ENCODE results near the gene PLPP3. TPM values are rescaled to one million over a fixed set of nuclear protein-coding genes. Genes with fewer than 3 reads are reported as not detected.

PLPP3 gene
- total RNA-seq, 2 experiments from 2014 or later, result not detected

DNA sequence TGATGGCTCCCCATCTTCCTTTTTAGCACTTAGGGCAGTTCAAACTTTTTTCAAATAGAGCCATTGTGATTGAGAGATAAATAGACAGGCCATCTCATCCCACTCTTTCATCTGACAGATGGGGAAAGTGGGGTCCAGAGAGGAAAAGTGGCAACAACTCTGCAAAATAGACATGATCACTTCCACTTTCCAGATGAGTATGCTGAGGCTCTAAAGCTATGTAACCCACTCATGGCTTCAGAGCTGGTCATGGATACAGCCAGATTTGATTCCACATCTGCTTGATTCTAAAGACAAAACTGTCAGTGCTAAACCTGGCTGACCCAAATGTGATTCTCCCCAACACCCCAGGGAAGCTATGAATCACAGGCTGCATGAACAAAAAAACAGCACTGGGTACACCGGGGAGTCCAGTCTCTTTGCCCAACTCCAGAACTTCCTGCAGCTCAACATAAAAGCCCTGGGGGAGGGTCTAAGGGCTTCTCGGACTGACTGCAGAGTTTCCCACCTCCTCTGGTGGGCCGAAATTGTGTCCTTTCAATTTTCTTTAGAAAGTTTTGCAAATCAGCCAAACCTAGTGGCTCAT is 59.3 kb downstream of the PLPP3 start:
- Mint-ChIP-seq H3K4me3 (no peak overlapping the region), H3K36me3 (ENCODE audit: low read depth) (no peaks in the 10 kb centered on the region), H3K4me1 (ENCODE audit: low read depth) (no peaks in the 10 kb centered on the region), H3K27ac (no peak overlapping the region), H3K9me3 (no peaks in the 10 kb centered on the region), H3K27me3 (no peaks in the 10 kb centered on the region)
- ChIA-PET POLR2A (no interaction called here), CTCF (no interaction called here)
- TF ChIP-seq, protein P1, sequence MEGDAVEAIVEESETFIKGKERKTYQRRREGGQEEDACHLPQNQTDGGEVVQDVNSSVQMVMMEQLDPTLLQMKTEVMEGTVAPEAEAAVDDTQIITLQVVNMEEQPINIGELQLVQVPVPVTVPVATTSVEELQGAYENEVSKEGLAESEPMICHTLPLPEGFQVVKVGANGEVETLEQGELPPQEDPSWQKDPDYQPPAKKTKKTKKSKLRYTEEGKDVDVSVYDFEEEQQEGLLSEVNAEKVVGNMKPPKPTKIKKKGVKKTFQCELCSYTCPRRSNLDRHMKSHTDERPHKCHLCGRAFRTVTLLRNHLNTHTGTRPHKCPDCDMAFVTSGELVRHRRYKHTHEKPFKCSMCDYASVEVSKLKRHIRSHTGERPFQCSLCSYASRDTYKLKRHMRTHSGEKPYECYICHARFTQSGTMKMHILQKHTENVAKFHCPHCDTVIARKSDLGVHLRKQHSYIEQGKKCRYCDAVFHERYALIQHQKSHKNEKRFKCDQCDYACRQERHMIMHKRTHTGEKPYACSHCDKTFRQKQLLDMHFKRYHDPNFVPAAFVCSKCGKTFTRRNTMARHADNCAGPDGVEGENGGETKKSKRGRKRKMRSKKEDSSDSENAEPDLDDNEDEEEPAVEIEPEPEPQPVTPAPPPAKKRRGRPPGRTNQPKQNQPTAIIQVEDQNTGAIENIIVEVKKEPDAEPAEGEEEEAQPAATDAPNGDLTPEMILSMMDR (IDR thresholded peaks at IDR 0.05), result no peak
- DNase-seq (no peak), ATAC-seq (no peak)
- intact Hi-C loops (cut with micrococcal nuclease), result no loop called here

DNA sequence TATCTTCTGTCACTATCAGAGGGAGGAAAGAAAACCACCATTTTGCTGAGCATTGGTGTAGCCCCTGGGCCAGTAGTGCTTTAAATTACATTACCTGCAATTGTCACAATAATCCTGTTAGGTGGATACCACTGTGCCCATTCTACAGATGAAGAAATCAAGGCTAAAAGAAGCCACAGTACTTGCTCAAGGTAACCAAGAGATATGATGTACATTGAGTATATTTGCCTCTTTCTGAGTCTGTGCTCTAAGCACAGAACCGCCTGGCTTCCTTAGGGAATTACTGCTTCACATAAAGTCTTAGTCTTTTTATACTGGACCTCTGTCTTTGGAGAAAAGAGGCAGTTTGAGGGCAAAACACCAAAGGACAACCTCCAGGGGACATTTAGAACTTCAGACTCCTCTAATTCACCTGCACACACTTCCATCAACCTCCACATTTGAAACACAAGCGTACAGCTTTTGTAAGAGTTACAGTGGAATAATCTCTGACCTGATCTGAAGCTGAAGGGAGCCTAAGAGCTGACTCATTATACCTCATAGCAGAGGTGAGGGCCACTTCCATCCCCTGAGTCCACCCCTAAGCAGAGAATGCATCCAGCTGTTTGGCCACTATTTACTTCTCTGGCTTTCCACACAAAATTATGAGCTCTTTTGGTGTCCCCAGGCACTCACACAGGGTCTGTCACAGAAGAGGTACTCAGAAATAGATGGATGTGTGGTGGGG is 61.8 kb downstream of the PLPP3 start:
- no peaks in the 10 kb centered on the region for H3K27me3 Mint-ChIP-seq
- TF ChIP-seq, protein P1 (IDR thresholded peaks at IDR 0.05), result no peak
- no peaks in the 10 kb centered on the region for H3K9me3 Mint-ChIP-seq
- no peak overlapping the region for H3K4me3 Mint-ChIP-seq
- DNase-seq (no peak), ATAC-seq (no peak)
- intact Hi-C loops (cut with micrococcal nuclease), result no loop called here
- POLR2A ChIA-PET, result no interaction called here
- H3K27ac Mint-ChIP-seq, result no peak overlapping the region
- H3K4me1 Mint-ChIP-seq (ENCODE audit: low read depth), result no peaks in the 10 kb centered on the region
- H3K36me3 Mint-ChIP-seq (ENCODE audit: low read depth), result no peaks in the 10 kb centered on the region
- CTCF ChIA-PET, result no interaction called here

DNA sequence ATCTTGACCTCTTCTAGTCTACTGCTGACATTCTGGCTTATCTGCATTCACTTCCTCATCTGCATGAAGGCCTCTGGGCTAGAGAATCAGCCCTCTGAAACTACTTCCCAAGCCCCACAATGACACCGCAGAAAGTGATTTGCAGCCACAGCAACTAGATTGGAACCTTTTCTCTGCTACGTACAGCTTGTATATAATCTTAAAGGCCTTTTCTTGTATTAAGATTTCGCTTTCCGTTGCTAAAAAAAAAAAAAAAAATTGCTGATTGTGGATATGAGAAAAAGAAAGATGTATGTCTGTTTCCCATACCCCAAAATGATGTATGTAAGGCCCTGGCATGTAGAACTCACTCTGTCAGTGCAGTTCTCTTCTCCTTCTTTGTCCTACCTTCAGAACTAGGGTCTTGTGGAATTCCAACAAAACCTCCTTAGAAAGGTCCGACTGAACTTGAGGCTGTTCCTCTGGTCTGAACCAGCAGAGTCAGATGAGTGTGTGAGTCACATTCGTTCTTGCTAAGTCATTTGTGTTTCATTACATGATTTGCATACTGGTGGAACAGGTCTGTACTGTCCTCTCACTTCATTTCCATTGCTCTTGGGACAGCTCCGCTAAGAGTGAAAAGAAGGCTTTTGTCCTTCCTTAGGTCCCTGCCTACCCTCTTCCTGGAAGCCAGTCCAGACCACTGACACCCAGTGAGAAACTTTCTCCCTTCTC is 62.7 kb downstream of the PLPP3 start:
- Mint-ChIP-seq H3K9me3 (no peaks in the 10 kb centered on the region), H3K4me3 (no peak overlapping the region), H3K27me3 (no peaks in the 10 kb centered on the region), H3K36me3 (ENCODE audit: low read depth) (no peaks in the 10 kb centered on the region), H3K27ac (no peak overlapping the region), H3K4me1 (ENCODE audit: low read depth) (no peaks in the 10 kb centered on the region)
- ATAC-seq (no peak), DNase-seq (no peak)
- CTCF ChIA-PET, result no interaction called here
- POLR2A ChIA-PET, result no interaction called here
- intact Hi-C loops (cut with micrococcal nuclease), result no loop called here
- TF ChIP-seq, protein P1 (IDR thresholded peaks at IDR 0.05), result no peak

DNA sequence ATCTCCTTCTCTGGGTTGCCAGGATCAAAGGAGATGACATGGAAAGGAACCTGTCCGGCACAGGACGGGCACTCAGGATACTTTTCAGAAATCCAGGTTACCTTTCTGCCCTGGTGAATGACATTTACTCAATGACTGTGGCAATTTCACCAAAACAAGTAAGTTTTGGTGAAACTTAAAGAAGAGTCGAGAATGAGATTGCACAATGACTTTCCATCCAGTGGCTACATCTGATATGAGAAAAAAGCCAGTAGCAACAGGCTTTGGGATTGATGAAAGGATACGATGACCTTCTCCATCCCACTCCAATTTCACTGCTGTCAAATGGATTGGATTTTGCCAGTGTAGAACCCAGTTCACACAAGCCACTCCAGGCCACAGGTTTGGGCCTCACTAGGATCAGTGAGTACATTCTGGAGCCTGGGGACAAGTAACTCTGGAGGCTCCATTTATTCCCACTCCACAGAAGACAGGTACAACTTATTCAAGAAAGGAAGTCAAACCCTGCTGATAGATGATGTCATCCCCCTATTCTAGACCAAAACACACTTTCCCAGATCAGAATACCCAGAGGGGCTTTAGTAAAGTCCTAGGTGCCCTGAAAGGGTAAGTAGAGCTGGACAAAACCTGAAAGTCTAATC is 63.3 kb downstream of the PLPP3 start:
- Mint-ChIP-seq H3K27ac (no peak overlapping the region), H3K4me3 (no peak overlapping the region), H3K36me3 (ENCODE audit: low read depth) (no peaks in the 10 kb centered on the region), H3K27me3 (no peaks in the 10 kb centered on the region), H3K4me1 (ENCODE audit: low read depth) (no peaks in the 10 kb centered on the region), H3K9me3 (no peaks in the 10 kb centered on the region)
- CTCF ChIA-PET, result no interaction called here
- ATAC-seq (no peak), DNase-seq (no peak)
- POLR2A ChIA-PET, result no interaction called here
- intact Hi-C loops (cut with micrococcal nuclease), result no loop called here
- TF ChIP-seq, protein P1 (IDR thresholded peaks at IDR 0.05), result no peak
